ENCODE results near the gene CDKN2B. TPM values are rescaled to one million over a fixed set of nuclear protein-coding genes. Genes with fewer than 3 reads are reported as not detected.

The CDKN2B gene
- polyA plus RNA-seq, 1 of the 3 experiments (the other 2 are of a cell fraction) = 6.3 TPM

DNA sequence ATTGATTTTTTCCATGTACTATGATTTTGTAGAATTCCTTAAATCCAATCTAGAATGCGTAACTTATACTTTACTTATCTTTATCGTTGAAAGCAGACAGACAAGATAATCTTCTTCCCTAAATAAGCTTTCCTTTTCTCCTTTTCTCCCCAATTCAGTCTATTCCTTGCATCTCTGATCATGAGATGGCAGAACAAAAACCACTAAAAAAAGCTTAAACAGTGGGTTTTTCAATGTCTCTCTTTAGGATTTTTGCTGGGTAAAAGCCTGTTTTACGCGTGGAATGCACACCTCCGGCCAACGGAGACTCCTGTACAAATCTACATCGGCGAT, 755 bp downstream of the CDKN2B start:
- POLR2A ChIA-PET = interaction anchor here (0.7 to 1.4 kb wide), 3 partner anchors 14 to 39 kb away, joined by 3 read pairs; partner anchors contain the start of genes CDKN2A and CDKN2B-AS1
- TF ChIP-seq MEF2A (IDR thresholded peaks at IDR 0.05; ENCODE audit: borderline replicate concordance, low read depth) = no peak
- 0 out of 2 replicates have a peak, but pooled peaks have one; percentile 2 for TF ChIP-seq TCF12 (IDR thresholded peaks at IDR 0.05)
- 0 out of 2 replicates have a peak, but pooled peaks have one; percentile 28 for TF ChIP-seq GATA2 (CRISPR knock-in tag; IDR thresholded peaks at IDR 0.05)
- no peak for TF ChIP-seq FOXJ3 (CRISPR knock-in tag; IDR thresholded peaks at IDR 0.05)
- H3K4me2 ChIP-seq = peak overlapping the region; percentile 90

DNA sequence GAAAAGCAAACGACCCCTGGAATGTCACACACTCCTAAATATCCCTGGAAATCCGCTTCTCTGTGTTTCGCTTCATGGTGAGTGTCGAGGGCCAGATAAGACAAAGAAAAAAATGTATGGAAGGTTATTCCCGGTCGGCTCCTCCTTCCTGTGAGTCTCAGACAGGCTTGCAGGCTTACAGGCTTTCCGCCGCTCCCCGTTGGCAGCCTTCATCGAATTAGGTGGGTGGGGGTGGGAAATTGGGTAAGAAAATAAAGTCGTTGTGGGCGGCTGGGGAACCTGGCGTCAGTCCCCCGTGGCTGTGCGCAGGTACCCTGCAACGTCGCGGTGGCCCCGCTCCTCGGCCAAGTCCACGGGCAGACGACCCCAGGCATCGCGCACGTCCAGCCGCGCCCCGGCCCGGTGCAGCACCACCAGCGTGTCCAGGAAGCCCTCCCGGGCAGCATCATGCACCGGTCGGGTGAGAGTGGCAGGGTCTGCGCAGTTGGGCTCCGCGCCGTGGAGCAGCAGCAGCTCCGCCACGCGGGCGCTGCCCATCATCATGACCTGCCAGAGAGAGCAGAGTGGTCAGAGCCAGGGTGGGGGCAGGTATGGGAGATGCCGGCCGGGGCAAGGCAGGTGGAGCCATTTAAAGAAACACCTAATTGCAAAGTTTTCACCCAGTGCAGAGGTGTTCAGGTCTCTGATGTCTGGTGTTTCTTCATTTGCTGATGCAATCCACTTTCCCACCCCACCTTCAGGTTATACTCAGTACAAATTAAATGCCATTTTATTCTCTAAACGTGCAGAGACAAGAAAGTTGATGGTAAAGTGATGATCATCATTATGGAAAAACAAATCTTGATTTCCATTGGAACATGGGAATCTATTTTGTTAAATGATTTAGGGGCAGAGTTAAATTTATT, 3.2 kb downstream of the CDKN2B start:
- Histone ChIP-seq H2AFZ (ENCODE audit: low read depth) (no peak overlapping the region), H4K20me1 (ENCODE audit: insufficient read depth) (no peaks in the 10 kb centered on the region), H3K79me2 (ENCODE audit: insufficient read depth) (no peaks in the 10 kb centered on the region; the same call in 1 of the 2 replicates), H3K4me3 (ENCODE audit: low read depth in 2 of 2, low read length in 1 of 2) (peak overlapping the region; percentile 40), H3K4me1 (ENCODE audit: control insufficient read depth in 1 of 2, insufficient read depth in 2 of 2, low read depth in 1 of 2, low read length in 1 of 2) (peaks cover 0 to 16% of the 10 kb centered on the region in 2 experiments; a peak in 2 of 4 replicates), H3K27me3 (ENCODE audit: insufficient read depth) (no peaks in the 10 kb centered on the region; the same call in 1 of the 2 replicates), H3K4me2 (peak overlapping the region; percentile 58), H3K9ac (no peak overlapping the region), H3F3A (replicated peaks; ENCODE audit: insufficient read depth) (peaks cover 15% of the 10 kb centered on the region), H3K36me3 (replicated peaks in 1 of 2; ENCODE audit: control insufficient read depth in 1 of 2, insufficient read depth in 2 of 2, low read length in 1 of 2) (peaks cover 0 to 4% of the 10 kb centered on the region in 2 experiments), H3K9me3 (no peaks in the 10 kb centered on the region), H3K27ac (ENCODE audit: low read depth in 2 of 2, low read length in 1 of 2) (no peak overlapping the region), H3K9me2 (no peaks in the 10 kb centered on the region)
- WGBS (ENCODE audit: low lambda C conversion rate) = 6% methylated on average over 17 of the region's 44 CpGs
- peak; percentile 21 for DNase-seq
- ChIA-PET POLR2A (no interaction called here), CTCF (interaction anchor here (5.1 to 5.8 kb wide), 2 partner anchors 9 to 196 kb away, joined by 60 to 109 read pairs; partner anchors contain the start of genes CDKN2A and CDKN2B-AS1)
- TF ChIP-seq EP300 (IDR thresholded peaks at IDR 0.05; ENCODE audit: borderline replicate concordance in 1 of 2, low read depth in 1 of 2, low read length in 1 of 2) = no peak
- no peak for TF ChIP-seq RFX5 (IDR thresholded peaks at IDR 0.05; ENCODE audit: low read length)

More for the DNA sequence above, 755 bp downstream of the CDKN2B start:
- Histone ChIP-seq H3K79me2 (ENCODE audit: insufficient read depth) (no peaks in the 10 kb centered on the region; the same call in 1 of the 2 replicates), H3K4me3 (ENCODE audit: low read depth in 2 of 2, low read length in 1 of 2) (peak overlapping the region; percentile 79 to 82), H3K4me1 (ENCODE audit: control insufficient read depth in 1 of 2, insufficient read depth in 2 of 2, low read depth in 1 of 2, low read length in 1 of 2) (peaks cover 0 to 16% of the 10 kb centered on the region in 2 experiments; a peak in 2 of 4 replicates), H4K20me1 (ENCODE audit: insufficient read depth) (no peaks in the 10 kb centered on the region), H3K27ac (ENCODE audit: low read depth in 2 of 2, low read length in 1 of 2) (peak overlapping the region in 1 of 2 experiments; percentile 90; a peak in 2 of 4 replicates), H3K9ac (peak overlapping the region; percentile 77; the same call in 1 of the 2 replicates), H3F3A (replicated peaks; ENCODE audit: insufficient read depth) (peaks cover 9% of the 10 kb centered on the region), H2AFZ (ENCODE audit: low read depth) (peak overlapping the region; percentile 93), H3K27me3 (ENCODE audit: insufficient read depth) (no peaks in the 10 kb centered on the region; the same call in 1 of the 2 replicates), H3K9me2 (no peaks in the 10 kb centered on the region), H3K9me3 (no peaks in the 10 kb centered on the region), H3K36me3 (replicated peaks in 1 of 2; ENCODE audit: control insufficient read depth in 1 of 2, insufficient read depth in 2 of 2, low read length in 1 of 2) (peaks cover 0 to 4% of the 10 kb centered on the region in 2 experiments)
- CTCF ChIA-PET = interaction anchor here (0.6 to 5.8 kb wide), 36 partner anchors 8 to 1817 kb away, joined by 3 to 109 read pairs (median 6); partner anchors contain the start of genes CDKN2A, CDKN2B-AS1, ELAVL2 and MTAP
- 0% methylated on average over 8 of the region's 8 CpGs for WGBS (ENCODE audit: low lambda C conversion rate)
- no peak for DNase-seq

DNA sequence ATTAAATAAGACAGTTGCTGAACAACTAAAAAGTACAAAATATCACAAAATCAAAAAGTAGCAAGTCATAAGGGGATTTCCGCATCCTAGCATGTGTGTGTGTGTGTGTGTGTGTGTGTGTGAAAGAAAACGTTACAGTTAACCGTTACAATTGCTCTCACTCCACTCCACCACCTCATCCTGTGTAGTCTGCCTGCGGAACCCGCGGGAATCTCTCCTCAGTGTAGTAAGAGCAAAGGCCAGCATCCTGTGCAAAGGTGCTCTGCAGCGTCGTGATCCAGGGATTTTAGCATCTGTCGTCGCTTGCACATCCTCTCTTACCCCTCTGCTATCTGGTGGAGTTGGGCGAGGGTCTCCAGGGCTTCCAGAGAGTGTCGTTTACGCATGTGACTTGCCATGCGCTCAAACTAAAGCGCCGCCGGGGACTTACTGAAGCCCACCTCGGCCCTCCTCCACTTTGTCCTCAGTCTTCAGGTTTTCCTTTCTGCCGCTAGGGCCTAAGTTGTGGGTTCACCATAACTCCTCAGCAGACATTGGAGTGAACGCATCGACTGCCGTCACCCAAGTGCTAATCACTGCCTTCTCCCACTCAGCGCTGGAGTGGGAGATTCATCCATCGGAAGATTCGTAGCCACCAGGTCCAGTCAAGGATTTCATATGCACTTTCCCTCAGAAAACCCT, 3.9 kb downstream of the CDKN2B start:
- Histone ChIP-seq H3K9me2 (no peaks in the 10 kb centered on the region), H3K4me1 (ENCODE audit: control insufficient read depth in 1 of 2, insufficient read depth in 2 of 2, low read depth in 1 of 2, low read length in 1 of 2) (peaks cover 0 to 16% of the 10 kb centered on the region in 2 experiments; a peak in 2 of 4 replicates), H3K27ac (ENCODE audit: low read depth in 2 of 2, low read length in 1 of 2) (no peak overlapping the region), H3K79me2 (ENCODE audit: insufficient read depth) (no peaks in the 10 kb centered on the region; the same call in 1 of the 2 replicates), H3K9ac (no peak overlapping the region), H3K27me3 (ENCODE audit: insufficient read depth) (no peaks in the 10 kb centered on the region; the same call in 1 of the 2 replicates), H3K9me3 (no peaks in the 10 kb centered on the region), H3K4me3 (ENCODE audit: low read depth in 2 of 2, low read length in 1 of 2) (peak overlapping the region; percentile 40), H3K4me2 (peak overlapping the region; percentile 58), H4K20me1 (ENCODE audit: insufficient read depth) (no peaks in the 10 kb centered on the region), H3K36me3 (replicated peaks in 1 of 2; ENCODE audit: control insufficient read depth in 1 of 2, insufficient read depth in 2 of 2, low read length in 1 of 2) (peaks cover 0 to 4% of the 10 kb centered on the region in 2 experiments), H3F3A (replicated peaks; ENCODE audit: insufficient read depth) (peaks cover 15% of the 10 kb centered on the region), H2AFZ (ENCODE audit: low read depth) (no peak overlapping the region)
- POLR2A ChIA-PET = no interaction called here
- WGBS (ENCODE audit: low lambda C conversion rate) = 27% methylated on average over 19 of the region's 25 CpGs
- CTCF ChIA-PET = no interaction called here
- TF ChIP-seq FOXJ3 (CRISPR knock-in tag; IDR thresholded peaks at IDR 0.05) (no peak), CHD2 (IDR thresholded peaks at IDR 0.05; ENCODE audit: low read length, partially characterized antibody) (no peak), FOSL2 (IDR thresholded peaks at IDR 0.05; ENCODE audit: borderline replicate concordance, low read depth) (no peak), GATA2 (CRISPR knock-in tag; IDR thresholded peaks at IDR 0.05) (no peak), JUND (IDR thresholded peaks at IDR 0.05) (no peak), SIN3A (IDR thresholded peaks at IDR 0.05; ENCODE audit: borderline replicate concordance, low read depth, low read length) (no peak)
- TF ChIP-seq, protein P1, sequence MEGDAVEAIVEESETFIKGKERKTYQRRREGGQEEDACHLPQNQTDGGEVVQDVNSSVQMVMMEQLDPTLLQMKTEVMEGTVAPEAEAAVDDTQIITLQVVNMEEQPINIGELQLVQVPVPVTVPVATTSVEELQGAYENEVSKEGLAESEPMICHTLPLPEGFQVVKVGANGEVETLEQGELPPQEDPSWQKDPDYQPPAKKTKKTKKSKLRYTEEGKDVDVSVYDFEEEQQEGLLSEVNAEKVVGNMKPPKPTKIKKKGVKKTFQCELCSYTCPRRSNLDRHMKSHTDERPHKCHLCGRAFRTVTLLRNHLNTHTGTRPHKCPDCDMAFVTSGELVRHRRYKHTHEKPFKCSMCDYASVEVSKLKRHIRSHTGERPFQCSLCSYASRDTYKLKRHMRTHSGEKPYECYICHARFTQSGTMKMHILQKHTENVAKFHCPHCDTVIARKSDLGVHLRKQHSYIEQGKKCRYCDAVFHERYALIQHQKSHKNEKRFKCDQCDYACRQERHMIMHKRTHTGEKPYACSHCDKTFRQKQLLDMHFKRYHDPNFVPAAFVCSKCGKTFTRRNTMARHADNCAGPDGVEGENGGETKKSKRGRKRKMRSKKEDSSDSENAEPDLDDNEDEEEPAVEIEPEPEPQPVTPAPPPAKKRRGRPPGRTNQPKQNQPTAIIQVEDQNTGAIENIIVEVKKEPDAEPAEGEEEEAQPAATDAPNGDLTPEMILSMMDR (IDR thresholded peaks at IDR 0.05) = peak; percentile 19; the same call in 1 of the 2 replicates
- TF ChIP-seq, protein P2, sequence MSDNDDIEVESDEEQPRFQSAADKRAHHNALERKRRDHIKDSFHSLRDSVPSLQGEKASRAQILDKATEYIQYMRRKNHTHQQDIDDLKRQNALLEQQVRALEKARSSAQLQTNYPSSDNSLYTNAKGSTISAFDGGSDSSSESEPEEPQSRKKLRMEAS (IDR thresholded peaks at IDR 0.05; ENCODE audit: low read depth) = no peak
- peak; percentile 21 for DNase-seq

All from SK-N-SH (cell line).